IPS DF 6.9 (cell line): ENCODE data around the gene RPS6KA5.
"Not testable (repeated sequence)": the region's sequence is repeated elsewhere in the genome, so short reads cannot be mapped to it uniquely, and the experiment has no call there.

Source experiments
- DNase-seq: peaks from one replicate; pipeline ENCODE4 v3.0.0-alpha.2; 2013; ENCODE audit warnings: low read depth, low spot score
- H3K27ac ChIP-seq: one replicate; pipeline ENCODE4 v1.5.1; 2013; ENCODE audit warnings: low read length, control low read depth
- H3K27me3 ChIP-seq: 2 replicates; pipeline ENCODE4 v1.6.1; 2013; ENCODE audit warnings: mild to moderate bottlenecking, low read length; ENCODE audit not compliant: control insufficient read depth, insufficient read depth
- H3K36me3 ChIP-seq: 2 replicates; pipeline ENCODE4 v1.6.1; 2013; ENCODE audit warnings: low read length; ENCODE audit not compliant: control insufficient read depth, insufficient read depth
- H3K4me1 ChIP-seq: 2 replicates; pipeline ENCODE4 v1.6.1; 2013; ENCODE audit warnings: low read length; ENCODE audit not compliant: control insufficient read depth, insufficient read depth
- H3K4me3 ChIP-seq: 2 replicates; pipeline ENCODE4 v1.5.1; 2013; ENCODE audit warnings: mild to moderate bottlenecking, low read length
- H3K9me3 ChIP-seq: 2 replicates; pipeline ENCODE4 v1.6.1; 2013; ENCODE audit warnings: low read length, inconsistent platforms; ENCODE audit not compliant: control insufficient read depth, insufficient read depth
- WGBS: extraction: QIAGEN DNeasy Blood & Tissue Kit; methylation state at CpG from one replicate; pipeline ENCODE4 v1.1.7; 2013; ENCODE audit warnings: mixed read lengths, missing lambda C conversion rate; ENCODE audit not compliant: insufficient read length, insufficient coverage; 5-methylcytosine and 5-hydroxymethylcytosine counted together

RPS6KA5 gene

GRCh38 chr14:91060351-91061055 lies at the start of gene RPS6KA5:
TSS of gene RPS6KA5 (minus strand) at chr14:91060641. CDS start at chr14:91060434, 207 bp downstream.
- no peak within 1 kb of the TSS for H3K27ac ChIP-seq
- H3K27me3 ChIP-seq, result no peaks in the 10 kb centered on the region
- no peaks in the 10 kb centered on the region for H3K36me3 ChIP-seq
- peak; percentile 100 for DNase-seq
- peak within 1 kb of the TSS; percentile 98 for H3K4me3 ChIP-seq
- H3K9me3 ChIP-seq, result no peaks in the 10 kb centered on the region
- H3K4me1 ChIP-seq, result no peaks in the 10 kb centered on the region
- WGBS, result no CpG with 5 or more reads among the region's 71 CpGs

- Histone ChIP-seq H3K27me3 (no peaks in the 10 kb centered on the region), H3K4me1 (peaks cover 2% of the 10 kb centered on the region; the same call in 1 of the 2 replicates), H3K27ac (no peak overlapping the region), H3K4me3 (no peak overlapping the region), H3K36me3 (no peaks in the 10 kb centered on the region), H3K9me3 (no peaks in the 10 kb centered on the region)
- WGBS, result no CpG with 5 or more reads among the region's 7 CpGs
- DNase-seq, result no peak
These were observed 48.6 kb upstream of the RPS6KA5 start for GRCh38 chr14:91108941-91109611.

- DNase-seq, result no peak
- WGBS, result no CpG with 5 or more reads among the region's 8 CpGs
- Histone ChIP-seq H3K27me3 (no peaks in the 10 kb centered on the region), H3K36me3 (no peaks in the 10 kb centered on the region), H3K4me1 (no peaks in the 10 kb centered on the region), H3K9me3 (no peaks in the 10 kb centered on the region), H3K4me3 (no peak overlapping the region), H3K27ac (no peak overlapping the region)
These were observed 42.7 kb upstream of the RPS6KA5 start for GRCh38 chr14:91103116-91103515.

GRCh38 chr14:91100102-91100501 lies 39.7 kb upstream of the RPS6KA5 start:
- Histone ChIP-seq H3K4me1 (no peaks in the 10 kb centered on the region), H3K9me3 (no peaks in the 10 kb centered on the region), H3K4me3 (no peak overlapping the region), H3K27me3 (no peaks in the 10 kb centered on the region), H3K36me3 (no peaks in the 10 kb centered on the region), H3K27ac (no peak overlapping the region)
- no CpG with 5 or more reads among the region's 5 CpGs for WGBS
- DNase-seq, result no peak

DNA sequence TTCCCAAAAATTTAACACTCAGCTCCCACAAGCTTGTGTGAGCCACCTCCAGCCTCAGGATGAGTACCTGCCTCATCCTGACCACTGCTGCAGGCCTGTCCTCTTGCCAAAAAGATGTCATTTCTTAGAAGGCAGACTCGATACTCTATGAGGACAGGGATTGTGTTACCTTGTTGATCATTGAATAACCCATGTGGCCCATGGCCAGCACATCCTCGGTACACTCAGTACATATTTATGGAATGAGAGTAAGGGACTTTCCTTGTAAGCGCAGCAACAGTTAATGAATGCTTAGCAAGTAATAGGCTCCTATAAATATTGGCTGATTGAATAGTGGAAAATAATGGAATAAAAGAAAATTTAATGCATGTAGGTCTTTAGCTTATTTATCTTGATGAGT lies 38.1 kb upstream of the RPS6KA5 start:
- Histone ChIP-seq H3K27ac (no peak overlapping the region), H3K36me3 (no peaks in the 10 kb centered on the region), H3K27me3 (no peaks in the 10 kb centered on the region), H3K4me1 (no peaks in the 10 kb centered on the region), H3K9me3 (no peaks in the 10 kb centered on the region), H3K4me3 (no peak overlapping the region)
- DNase-seq, result no peak
- no CpG with 5 or more reads among the region's 3 CpGs for WGBS

DNA sequence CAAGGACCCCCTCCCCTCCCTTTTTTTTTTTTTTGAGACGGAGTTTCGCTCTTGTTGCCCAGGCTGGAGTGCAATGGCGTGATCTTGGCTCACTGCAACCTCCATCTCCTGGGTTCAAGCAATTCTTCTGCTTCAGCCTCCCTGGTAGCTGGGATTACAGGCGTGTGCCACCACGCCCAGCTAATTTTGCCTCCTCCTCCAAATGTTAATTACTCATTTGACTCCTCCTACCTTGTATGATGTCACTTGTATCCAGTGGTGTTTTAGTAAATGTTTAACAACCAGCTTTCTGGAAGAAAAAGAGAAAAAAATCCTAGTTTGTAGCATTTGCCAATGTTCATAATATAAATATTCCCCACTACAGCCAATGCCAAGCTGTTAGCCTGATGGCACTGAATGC lies 37.2 kb upstream of the RPS6KA5 start:
- not testable (repeated sequence) for H3K27me3 ChIP-seq, H3K36me3 ChIP-seq, H3K27ac ChIP-seq, H3K4me3 ChIP-seq, H3K4me1 ChIP-seq, H3K9me3 ChIP-seq, DNase-seq
- WGBS, result no CpG with 5 or more reads among the region's 5 CpGs

- no peak for DNase-seq
- Histone ChIP-seq H3K9me3 (no peaks in the 10 kb centered on the region), H3K27me3 (no peaks in the 10 kb centered on the region), H3K27ac (no peak overlapping the region), H3K4me1 (no peaks in the 10 kb centered on the region), H3K36me3 (no peaks in the 10 kb centered on the region), H3K4me3 (no peak overlapping the region)
- no CpG with 5 or more reads among the region's 8 CpGs for WGBS
These were observed 34.7 kb upstream of the RPS6KA5 start for GRCh38 chr14:91095178-91095577.

DNA sequence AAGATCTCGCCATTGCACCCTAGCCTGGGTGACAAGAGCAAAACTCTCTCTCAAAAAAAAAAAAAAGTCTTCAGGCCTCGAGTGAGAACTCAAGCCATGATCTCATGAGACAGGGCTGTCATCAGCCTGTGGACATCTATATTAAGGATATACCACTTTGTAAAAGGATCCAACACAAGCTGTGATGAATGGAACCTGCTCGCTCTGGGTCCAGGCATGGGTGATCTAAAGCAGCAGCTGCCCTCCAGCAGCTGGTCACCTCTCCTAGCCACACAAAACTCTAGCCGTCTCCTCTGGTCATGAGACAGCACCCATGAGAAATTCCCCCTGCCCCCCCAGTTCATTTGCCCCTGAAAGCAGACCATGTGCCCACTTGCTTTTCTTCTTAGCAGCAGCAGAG lies 34.3 kb upstream of the RPS6KA5 start:
- Histone ChIP-seq H3K4me3 (no peak overlapping the region), H3K36me3 (no peaks in the 10 kb centered on the region), H3K9me3 (no peaks in the 10 kb centered on the region), H3K4me1 (no peaks in the 10 kb centered on the region), H3K27ac (no peak overlapping the region), H3K27me3 (no peaks in the 10 kb centered on the region)
- DNase-seq, result no peak
- WGBS, result no CpG with 5 or more reads among the region's 4 CpGs

GRCh38 chr14:91093743-91094472 lies 33.5 kb upstream of the RPS6KA5 start:
- H3K4me1 ChIP-seq, result not testable (repeated sequence)
- no CpG with 5 or more reads among the region's 14 CpGs for WGBS

DNA sequence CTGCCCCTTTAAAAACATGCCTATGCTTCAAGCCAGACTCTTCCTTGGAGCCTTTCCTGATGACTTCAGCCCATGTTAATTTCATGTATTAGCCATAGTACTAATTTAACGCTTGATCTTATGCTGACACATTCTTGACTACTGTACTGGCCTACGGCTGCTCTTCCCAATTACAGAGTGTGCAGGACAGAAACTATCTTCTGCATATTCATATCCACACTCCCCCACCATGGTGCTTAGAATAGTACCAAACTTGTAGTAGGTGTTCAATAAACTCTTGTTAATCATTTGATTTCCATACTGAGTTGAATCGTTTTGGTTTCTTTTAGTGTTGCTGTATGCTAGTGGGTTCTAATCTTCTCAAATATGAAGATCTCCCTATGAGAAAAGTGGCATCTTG lies 31.6 kb upstream of the RPS6KA5 start:
- no CpG with 5 or more reads among the region's 3 CpGs for WGBS
- H3K9me3 ChIP-seq, result no peaks in the 10 kb centered on the region
- no peaks in the 10 kb centered on the region for H3K4me1 ChIP-seq
- H3K4me3 ChIP-seq, result no peak overlapping the region
- H3K27me3 ChIP-seq, result no peaks in the 10 kb centered on the region
- no peak for DNase-seq
- no peaks in the 10 kb centered on the region for H3K36me3 ChIP-seq
- H3K27ac ChIP-seq, result no peak overlapping the region

More at GRCh38 chr14:91093743-91094472, 33.5 kb upstream of the RPS6KA5 start:
- H3K27ac ChIP-seq, DNase-seq, H3K9me3 ChIP-seq, H3K4me3 ChIP-seq, H3K36me3 ChIP-seq, H3K27me3 ChIP-seq: not testable (repeated sequence)
